Limb (tissue), 2 donors: ENCODE measurements around the gene GRN.
A peak's percentile ranks its signal among the peaks of the same experiment; 100 is the strongest.

Experiments
- DNase-seq, 2 donors: peaks; one replicate each; pipeline ENCODE4 v3.0.0-alpha.2; 2016; ENCODE audit errors: extremely low spot score in 2 of 2

Gene GRN

DNA sequence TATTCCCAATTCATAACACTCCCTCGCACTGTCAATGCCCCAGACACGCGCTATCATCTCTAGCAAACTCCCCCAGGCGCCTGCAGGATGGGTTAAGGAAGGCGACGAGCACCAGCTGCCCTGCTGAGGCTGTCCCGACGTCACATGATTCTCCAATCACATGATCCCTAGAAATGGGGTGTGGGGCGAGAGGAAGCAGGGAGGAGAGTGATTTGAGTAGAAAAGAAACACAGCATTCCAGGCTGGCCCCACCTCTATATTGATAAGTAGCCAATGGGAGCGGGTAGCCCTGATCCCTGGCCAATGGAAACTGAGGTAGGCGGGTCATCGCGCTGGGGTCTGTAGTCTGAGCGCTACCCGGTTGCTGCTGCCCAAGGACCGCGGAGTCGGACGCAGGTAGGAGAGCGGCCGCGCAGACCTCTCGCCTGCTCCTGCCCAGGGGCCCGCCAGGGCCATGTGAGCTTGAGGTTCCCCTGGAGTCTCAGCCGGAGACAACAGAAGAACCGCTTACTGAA, at the start of gene GRN:
GRN (plus strand) TSS at position 364 of the 515 bp plus-strand sequence. CDS start 3,863 bp downstream, outside the sequence.
- DNase-seq: peak; percentile 95 to 99

GRCh38 chr17:44297975-44298374, 47.1 kb upstream of the GRN start:
- DNase-seq: no peak

DNA sequence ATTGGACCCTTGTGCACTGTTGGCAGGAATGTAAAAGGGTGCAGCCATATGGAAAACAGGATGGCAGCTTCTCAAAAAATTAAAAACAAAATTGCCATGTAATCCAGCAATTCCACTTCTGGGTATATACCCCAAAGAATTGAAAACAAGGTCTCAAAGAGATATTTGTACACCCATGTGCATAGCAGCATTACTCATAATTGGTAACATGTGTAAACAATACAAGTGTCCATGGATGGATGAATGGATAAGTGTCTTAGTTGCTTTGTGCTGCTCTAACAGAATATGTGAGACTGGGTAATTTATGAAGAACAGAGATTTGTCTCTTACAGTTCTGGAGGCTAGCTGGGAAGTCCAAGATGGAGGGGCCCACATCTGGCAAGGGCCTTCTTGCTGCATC, 40.5 kb upstream of the GRN start:
- no peak for DNase-seq

GRCh38 chr17:44307387-44308186, 37.5 kb upstream of the GRN start:
- DNase-seq: peak in 1 of 2 donors; percentile 30

DNA sequence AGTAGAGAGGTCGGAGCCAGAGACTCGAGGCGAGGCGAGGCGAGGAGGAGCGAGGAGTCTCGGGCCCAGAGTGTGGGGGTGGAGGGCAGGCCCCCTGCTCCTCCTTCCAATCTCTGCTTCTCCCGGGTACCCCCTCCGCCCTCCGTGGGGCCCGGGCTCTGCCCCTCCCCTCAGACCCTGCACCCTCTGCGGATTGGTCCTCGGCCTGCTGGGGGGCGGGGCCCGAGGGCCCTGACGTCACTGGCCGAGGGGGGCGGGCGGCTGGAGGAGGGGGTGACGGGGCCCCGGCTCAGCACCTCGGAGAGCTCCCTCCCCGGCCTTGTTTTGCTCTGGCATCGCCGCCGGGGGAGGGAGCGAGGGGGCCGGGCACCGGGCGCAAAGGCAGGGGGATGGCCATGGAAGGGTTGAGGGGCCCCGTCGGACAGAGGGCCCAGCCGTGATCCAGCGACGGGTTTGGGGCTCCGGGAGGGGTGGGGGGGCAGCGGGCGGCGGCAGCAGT, 36.7 kb upstream of the GRN start, which contains the start of gene RUNDC3A:
RUNDC3A (plus strand) TSS at position 282 of the 499 bp plus-strand sequence. CDS start 232 bp downstream, outside the sequence.
- peak; percentile 85 to 98 for DNase-seq

DNA sequence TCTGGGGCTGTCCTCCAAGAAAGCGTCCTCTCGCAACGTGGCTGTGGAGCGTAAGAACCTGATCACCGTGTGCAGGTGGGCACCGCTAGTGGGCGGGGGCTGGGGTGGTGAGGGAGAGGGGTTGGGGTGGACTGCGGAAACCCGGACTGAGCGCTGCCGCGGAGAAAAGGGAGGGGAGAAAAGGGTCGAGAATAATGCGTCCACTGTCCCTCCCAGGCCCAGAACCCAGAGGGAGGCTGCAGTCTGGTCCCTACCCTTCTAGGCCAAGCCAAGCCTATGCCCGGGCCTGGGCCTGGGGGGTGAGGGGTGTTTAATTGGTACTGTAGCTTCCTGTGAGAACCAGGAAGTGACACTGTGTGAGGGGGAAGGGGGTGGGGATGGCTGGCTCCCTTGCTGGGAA, 36.2 kb upstream of the GRN start:
- DNase-seq: peak in 1 of 2 donors; percentile 54

DNA sequence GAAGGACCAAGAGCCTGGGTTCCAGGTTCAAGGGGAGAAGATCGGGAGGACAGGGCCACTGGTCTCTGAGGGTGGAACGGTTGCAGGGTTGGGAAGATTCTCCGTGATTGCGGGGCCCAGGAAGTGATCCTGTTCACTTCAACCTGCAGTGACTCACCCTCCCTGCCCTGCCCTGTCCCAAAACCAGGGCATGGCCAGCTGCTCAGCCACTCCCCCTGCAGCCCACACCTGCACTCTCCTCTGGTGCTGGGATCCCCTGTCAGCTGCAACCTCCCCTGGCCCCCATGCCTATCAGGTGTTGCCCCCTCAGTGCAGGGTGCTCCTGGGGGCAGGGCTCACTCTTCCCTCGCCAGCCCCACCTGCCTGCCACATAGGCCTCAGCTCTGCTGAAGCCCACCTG, 35.6 kb upstream of the GRN start:
- DNase-seq: no peak

- DNase-seq: no peak
These were observed 34.9 kb upstream of the GRN start for GRCh38 chr17:44310188-44310587.

GRCh38 chr17:44310609-44311376, 34.3 kb upstream of the GRN start:
- no peak for DNase-seq

DNA sequence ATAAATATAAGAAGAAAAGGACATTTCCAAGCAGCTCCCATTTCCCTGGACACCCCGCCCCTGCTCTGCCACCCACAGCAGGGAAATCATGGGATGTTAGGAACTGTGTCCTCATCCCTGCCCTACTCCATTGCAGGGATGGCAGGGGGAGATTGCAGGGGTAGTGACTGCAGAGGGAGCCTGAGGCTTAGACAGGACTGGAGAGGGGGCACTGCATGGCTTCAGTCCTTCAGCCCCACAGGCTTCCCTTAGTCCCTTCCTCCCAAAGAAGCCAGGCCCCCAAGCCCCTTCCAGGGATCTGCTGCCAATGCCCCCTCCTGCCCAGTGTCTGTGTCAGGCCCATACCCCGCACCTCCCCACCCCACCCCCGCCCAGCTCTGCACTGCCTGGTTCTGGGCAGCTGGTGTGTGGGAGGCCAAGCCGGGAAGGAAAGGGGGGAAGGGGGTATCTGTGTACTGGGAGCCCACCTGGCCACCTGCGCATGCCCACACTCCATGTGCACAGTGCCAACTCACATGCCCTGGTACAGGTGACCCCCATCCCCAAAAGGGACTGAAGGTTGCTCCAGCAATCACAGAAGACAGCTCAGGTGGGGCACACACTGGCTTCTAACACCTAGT, 33.4 kb upstream of the GRN start:
- DNase-seq: no peak

GRCh38 chr17:44312396-44313104, 32.6 kb upstream of the GRN start:
- no peak for DNase-seq

GRCh38 chr17:44314031-44314430, 31.1 kb upstream of the GRN start:
- no peak for DNase-seq

DNA sequence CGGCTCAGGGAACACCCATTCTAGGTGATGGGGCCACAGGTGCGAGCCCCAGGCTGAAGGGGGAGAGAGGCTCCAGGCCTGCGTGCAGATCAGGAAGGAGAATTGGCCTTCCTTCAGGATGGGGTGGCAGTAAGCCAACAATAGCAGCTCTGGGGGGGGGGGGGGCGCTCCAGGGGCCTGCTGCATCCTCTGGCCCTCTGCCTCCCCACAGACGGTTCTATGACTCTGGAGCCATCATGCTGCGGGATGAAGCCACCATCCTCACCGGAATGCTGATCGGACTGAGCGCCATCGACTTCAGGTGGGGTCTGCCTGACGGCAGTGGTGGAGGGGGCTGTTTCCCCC, 30.6 kb upstream of the GRN start:
- DNase-seq: peak in 1 of 2 donors; percentile 26

DNA sequence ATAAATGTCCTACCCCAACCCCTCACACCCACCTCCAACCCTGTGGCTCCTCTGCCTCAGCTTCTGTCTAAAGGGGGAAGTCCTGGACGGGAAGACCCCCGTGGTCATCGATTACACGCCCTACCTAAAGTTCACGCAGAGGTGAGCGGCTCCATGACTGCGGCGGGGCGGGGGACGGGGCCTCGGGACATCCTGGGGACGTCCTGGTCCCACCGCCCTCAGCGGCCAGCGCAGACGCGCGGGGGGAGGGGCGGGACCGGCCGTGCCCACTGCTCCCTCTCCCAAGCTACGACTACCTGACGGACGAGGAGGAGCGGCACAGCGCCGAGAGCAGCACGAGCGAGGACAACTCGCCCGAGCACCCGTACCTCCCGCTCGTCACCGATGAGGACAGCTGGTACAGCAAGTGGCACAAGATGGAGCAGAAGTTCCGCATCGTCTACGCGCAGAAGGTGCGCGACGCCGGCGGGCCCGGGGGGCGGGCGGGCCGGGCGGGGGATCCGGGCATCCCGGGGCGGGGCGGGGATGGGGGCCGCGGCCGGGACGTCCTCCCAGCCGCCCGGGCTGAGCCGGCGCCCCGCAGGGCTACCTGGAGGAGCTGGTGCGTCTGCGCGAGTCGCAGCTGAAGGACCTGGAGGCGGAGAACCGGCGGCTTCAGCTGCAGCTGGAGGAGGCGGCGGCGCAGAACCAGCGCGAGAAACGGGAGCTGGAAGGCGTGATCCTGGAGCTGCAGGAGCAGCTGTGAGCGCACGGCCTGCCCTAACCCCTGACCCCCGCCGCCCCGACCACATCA, 30.0 kb upstream of the GRN start:
- peak in 1 of 2 donors; percentile 55 for DNase-seq

- DNase-seq: no peak
These were observed 29.1 kb upstream of the GRN start for GRCh38 chr17:44315760-44316731.

GRCh38 chr17:44317545-44317944, 27.6 kb upstream of the GRN start:
- DNase-seq: no peak

DNA sequence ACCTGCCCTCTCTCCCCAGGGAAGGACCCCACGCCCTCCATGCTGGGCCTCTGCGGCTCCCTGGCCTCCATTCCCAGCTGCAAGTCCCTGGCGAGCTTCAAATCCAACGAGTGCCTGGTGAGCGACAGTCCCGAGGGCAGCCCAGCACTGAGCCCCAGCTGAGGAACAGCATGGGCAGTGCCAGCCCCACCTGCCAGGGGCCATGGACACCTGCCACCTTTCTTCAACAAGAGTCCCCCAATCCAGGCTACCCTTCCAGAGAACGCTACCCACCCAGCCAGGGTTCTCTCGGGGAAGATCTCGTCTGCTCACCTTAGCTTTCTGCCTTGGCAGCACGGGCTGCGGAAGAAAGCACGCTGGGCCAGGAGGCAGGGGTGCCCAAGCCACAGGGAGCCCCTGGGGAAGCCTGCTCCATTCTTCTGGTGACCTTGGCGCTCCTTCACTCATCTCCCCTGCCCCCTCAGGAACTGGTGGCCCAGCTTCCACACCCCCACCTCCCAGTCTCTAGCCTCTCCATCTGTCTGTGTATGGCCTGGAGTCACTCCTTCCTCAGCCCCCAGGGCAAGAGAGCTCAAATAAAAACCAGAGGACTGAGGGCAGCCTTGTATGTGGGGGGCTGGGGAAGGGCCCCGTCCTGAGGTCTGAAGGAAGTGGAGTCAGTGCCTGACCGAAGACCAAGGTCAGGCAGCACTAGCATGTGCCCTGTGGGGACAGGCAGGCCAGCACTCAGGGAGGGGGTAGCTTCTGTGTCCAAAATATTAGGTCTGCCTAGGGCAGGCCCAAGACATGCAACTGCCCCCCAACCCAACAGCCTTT, 26.8 kb upstream of the GRN start:
- DNase-seq: no peak

DNA sequence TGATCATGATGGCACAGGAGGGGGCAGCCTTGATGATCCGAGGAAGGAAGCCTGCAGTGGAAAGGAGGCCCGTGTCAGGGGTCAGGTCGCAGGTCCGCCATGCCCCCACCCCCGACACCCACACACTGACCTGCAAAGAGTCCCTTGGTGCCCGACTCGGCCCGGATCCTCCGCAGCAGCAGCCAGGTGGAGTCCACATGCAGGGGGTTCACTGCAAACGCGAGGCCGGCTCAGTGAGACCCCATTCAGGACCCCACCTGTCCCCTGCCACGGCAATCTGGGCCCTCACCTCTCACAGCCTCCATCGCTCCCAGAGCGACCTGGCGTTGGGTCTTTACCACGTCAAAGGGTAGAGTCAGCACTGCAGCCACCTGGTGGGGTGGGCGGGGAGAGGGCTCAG, 25.0 kb upstream of the GRN start:
- DNase-seq: no peak
